H9 (cell line): ENCODE data around the gene CHDH. TPM values are rescaled to one million over a fixed set of nuclear protein-coding genes. Genes with fewer than 3 reads are reported as not detected.

Source experiments
- DNase-seq: peaks from one replicate; pipeline ENCODE4 v3.0.0-alpha.2; 2017
- H2AFZ ChIP-seq: one replicate; pipeline ENCODE4 v1.6.1; 2013; ENCODE audit warnings: mild to moderate bottlenecking, low read length, control low read depth, moderate library complexity
- H2AK5ac ChIP-seq: 2 replicates; pipeline ENCODE4 v1.6.1; 2013; ENCODE audit warnings: low read length, control low read depth, mixed read lengths; ENCODE audit not compliant: insufficient read length
- H2BK120ac ChIP-seq: one replicate; pipeline ENCODE4 v1.6.1; 2013; ENCODE audit warnings: low read depth, mild to moderate bottlenecking, low read length, control low read depth, inconsistent platforms; ENCODE audit not compliant: poor library complexity, severe bottlenecking
- H2BK12ac ChIP-seq: 2 replicates; pipeline ENCODE4 v1.6.1; 2013; ENCODE audit warnings: low read length, control low read depth, mixed read lengths, low read depth; ENCODE audit not compliant: insufficient read length
- H2BK15ac ChIP-seq: 2 replicates; pipeline ENCODE4 v1.6.1; 2013; ENCODE audit warnings: low read depth, low read length, control low read depth
- H2BK20ac ChIP-seq: one replicate; pipeline ENCODE4 v1.6.1; 2013; ENCODE audit warnings: low read depth, mild to moderate bottlenecking, low read length, control low read depth, inconsistent platforms; ENCODE audit not compliant: poor library complexity, severe bottlenecking
- H2BK5ac ChIP-seq: 2 replicates; pipeline ENCODE4 v1.6.1; 2013; ENCODE audit warnings: low read length, control low read depth, mixed read lengths; ENCODE audit not compliant: insufficient read length
- H3K14ac ChIP-seq: 2 replicates; pipeline ENCODE4 v1.6.1; 2013; ENCODE audit warnings: low read length, control low read depth; ENCODE audit not compliant: insufficient read depth
- H3K18ac ChIP-seq: 2 replicates; pipeline ENCODE4 v1.6.1; 2013; ENCODE audit warnings: low read depth, mild to moderate bottlenecking, mixed read lengths, low read length, control low read depth; ENCODE audit not compliant: insufficient read length
- H3K23ac ChIP-seq: 2 replicates; pipeline ENCODE4 v1.6.1; 2013; ENCODE audit warnings: low read length, control low read depth, mixed read lengths, low read depth; ENCODE audit not compliant: insufficient read length
- H3K23me2 ChIP-seq: 2 replicates; pipeline ENCODE4 v1.6.1; 2013; ENCODE audit warnings: low read depth, mild to moderate bottlenecking, mixed read lengths, low read length, control low read depth; ENCODE audit not compliant: insufficient read length, poor library complexity, severe bottlenecking
- H3K27ac ChIP-seq: 2 replicates; pipeline ENCODE4 v1.5.1; 2013; ENCODE audit warnings: low read length, control low read depth, mixed read lengths, low read depth; ENCODE audit not compliant: insufficient read length
- H3K27me3 ChIP-seq: 2 replicates; pipeline ENCODE4 v1.6.1; 2013; ENCODE audit warnings: low read length, control low read depth, inconsistent platforms; ENCODE audit not compliant: insufficient read depth
- H3K4ac ChIP-seq: 2 replicates; pipeline ENCODE4 v1.6.1; 2013; ENCODE audit warnings: low read depth, mild to moderate bottlenecking, control low read depth, inconsistent platforms, low read length, moderate library complexity
- H3K4me1 ChIP-seq: 2 replicates; pipeline ENCODE4 v1.6.1; 2013; ENCODE audit warnings: low read length, control low read depth, inconsistent platforms; ENCODE audit not compliant: insufficient read depth
- H3K4me2 ChIP-seq: 2 replicates; pipeline ENCODE4 v1.6.1; 2013; ENCODE audit warnings: low read length, control low read depth, mixed read lengths; ENCODE audit not compliant: insufficient read length, insufficient read depth
- H3K56ac ChIP-seq: 2 replicates; pipeline ENCODE4 v1.6.1; 2013; ENCODE audit warnings: low read depth, mild to moderate bottlenecking, mixed read lengths, low read length, control low read depth; ENCODE audit not compliant: insufficient read length
- H3K79me1 ChIP-seq: 2 replicates; pipeline ENCODE4 v1.6.1; 2013; ENCODE audit warnings: low read depth, mild to moderate bottlenecking, moderate library complexity, low read length, control low read depth, inconsistent platforms; ENCODE audit not compliant: insufficient read depth, poor library complexity, severe bottlenecking
- H3K79me2 ChIP-seq: 2 replicates; pipeline ENCODE4 v1.6.1; 2013; ENCODE audit warnings: low read length, control low read depth, inconsistent platforms; ENCODE audit not compliant: insufficient read depth
- H3K9ac ChIP-seq: 2 replicates; pipeline ENCODE4 v1.6.1; 2013; ENCODE audit warnings: low read length, control low read depth, mixed read lengths; ENCODE audit not compliant: insufficient read length; ENCODE audit errors: extremely low read depth
- H3K9me3 ChIP-seq: one replicate; pipeline ENCODE4 v1.6.1; 2013; ENCODE audit warnings: low read depth, low read length, inconsistent platforms; ENCODE audit not compliant: control insufficient read depth
- H3T11ph ChIP-seq: one replicate; pipeline ENCODE4 v1.6.1; 2013; ENCODE audit warnings: mild to moderate bottlenecking, low read length, control low read depth, inconsistent platforms
- H4K20me1 ChIP-seq: one replicate; pipeline ENCODE4 v1.6.1; 2013; ENCODE audit not compliant: control insufficient read depth, insufficient read length, insufficient read depth
- H4K5ac ChIP-seq: 2 replicates; pipeline ENCODE4 v1.6.1; 2013; ENCODE audit warnings: low read depth, mild to moderate bottlenecking, mixed read lengths, low read length, control low read depth; ENCODE audit not compliant: insufficient read length
- H4K8ac ChIP-seq: replicated peaks from 2 replicates; pipeline ENCODE4 v1.6.1; 2013; ENCODE audit warnings: low read length, control low read depth, mixed read lengths, low read depth; ENCODE audit not compliant: insufficient read length
- H4K91ac ChIP-seq: 2 replicates; pipeline ENCODE4 v1.6.1; 2013; ENCODE audit warnings: low read depth, mild to moderate bottlenecking, moderate library complexity, mixed read lengths, low read length, control low read depth; ENCODE audit not compliant: insufficient read length
- H3K27ac Mint-ChIP-seq, 3 experiments: 2 replicates in 2 of 3; 3 replicates in 1 of 3; pipeline ENCODE4 v1.8.0; 2020 to 2021; ENCODE audit warnings: mixed read lengths in 3 of 3, mild to moderate bottlenecking in 1 of 3, moderate library complexity in 1 of 3
- H3K27me3 Mint-ChIP-seq: 2 replicates; pipeline ENCODE4 v1.8.0; 2021; ENCODE audit warnings: low read depth, mild to moderate bottlenecking, moderate library complexity, mixed read lengths
- H3K36me3 Mint-ChIP-seq, 3 experiments: 2 replicates in 2 of 3; 3 replicates in 1 of 3; pipeline ENCODE4 v1.8.0; 2020 to 2021; ENCODE audit warnings: low read depth in 3 of 3, mixed read lengths in 3 of 3; ENCODE audit not compliant: insufficient read depth in 1 of 3
- H3K4me1 Mint-ChIP-seq, 2 experiments: 2 replicates each; pipeline ENCODE4 v1.8.0; 2020; ENCODE audit warnings: mixed read lengths in 2 of 2
- H3K4me3 Mint-ChIP-seq, 2 experiments: 2 replicates in 1 of 2; 3 replicates in 1 of 2; pipeline ENCODE4 v1.8.0; 2020 to 2021; ENCODE audit warnings: mild to moderate bottlenecking in 2 of 2, mixed read lengths in 2 of 2, moderate library complexity in 1 of 2
- H3K9me3 Mint-ChIP-seq, 2 experiments: 2 replicates in 1 of 2; 3 replicates in 1 of 2; pipeline ENCODE4 v1.8.0; 2020; ENCODE audit warnings: mild to moderate bottlenecking in 2 of 2, mixed read lengths in 2 of 2, moderate library complexity in 1 of 2
- CTCF ChIP-seq: fragments of 200-600 bp; sonication (generic); conservative IDR thresholded peaks from 3 replicates; pipeline ENCODE4 v1.8.0; 2021; ENCODE audit warnings: antibody characterized with exemption, mild to moderate bottlenecking
- WGBS: extraction: QIAGEN DNeasy Blood & Tissue Kit; methylation state at CpG from one replicate; pipeline ENCODE4 v1.1.7; 2013; ENCODE audit warnings: missing lambda C conversion rate, low lambda C conversion rate, mixed read lengths; ENCODE audit not compliant: insufficient read length; ENCODE audit errors: extremely low coverage; 5-methylcytosine and 5-hydroxymethylcytosine counted together
- total RNA-seq: library from RNA; stranded (reverse); gene quantifications from 2 replicates; pipeline ENCODE4 v1.2.1, GENCODE V29; 2021

CHDH gene
- total RNA-seq, 1 experiment from 2014 or later = 11.0 TPM

- Histone ChIP-seq H4K20me1 (no peaks in the 10 kb centered on the region), H4K91ac (no peak overlapping the region), H4K8ac (no peak overlapping the region), H3K23ac (no peak overlapping the region), H2AK5ac (no peak overlapping the region), H4K5ac (no peak overlapping the region), H3K9me3 (no peaks in the 10 kb centered on the region), H3K23me2 (no peaks in the 10 kb centered on the region), H3K56ac (no peak overlapping the region), H3K14ac (no peak overlapping the region; the same call in 1 of the 2 replicates), H3K27me3 (no peaks in the 10 kb centered on the region), H3K18ac (no peak overlapping the region), H2BK15ac (no peak overlapping the region), H2BK20ac (no peak overlapping the region), H3K27ac (no peak overlapping the region), H3K79me1 (no peaks in the 10 kb centered on the region), H3K4ac (no peak overlapping the region), H3T11ph (no peak overlapping the region), H3K9ac (no peak overlapping the region), H2AFZ (no peak overlapping the region), H2BK5ac (no peak overlapping the region), H2BK120ac (no peak overlapping the region), H3K4me2 (no peak overlapping the region), H3K79me2 (no peaks in the 10 kb centered on the region), H2BK12ac (no peak overlapping the region), H3K4me1 (peaks cover 2% of the 10 kb centered on the region; the same call in 1 of the 2 replicates)
- WGBS = no CpG with 5 or more reads among the region's 14 CpGs
- H3K27ac Mint-ChIP-seq = peak overlapping the region in 1 of 3 experiments; percentile 6; a peak in 1 of 7 replicates
- no peaks in the 10 kb centered on the region for H3K9me3 Mint-ChIP-seq
- peaks cover 3% of the 10 kb centered on the region; the same call in 1 of the 2 replicates for H3K27me3 Mint-ChIP-seq
- H3K4me1 Mint-ChIP-seq = peaks cover 39 to 46% of the 10 kb centered on the region in 2 experiments
- DNase-seq = no peak
- H3K4me3 Mint-ChIP-seq = no peak overlapping the region
- TF ChIP-seq CTCF = no peak
- no peaks in the 10 kb centered on the region for H3K36me3 Mint-ChIP-seq
Observed at GRCh38 chr3:53772562-53772961, 73.7 kb downstream of the CHDH start.
